ENCODE results near the gene ITGA6.

DNA sequence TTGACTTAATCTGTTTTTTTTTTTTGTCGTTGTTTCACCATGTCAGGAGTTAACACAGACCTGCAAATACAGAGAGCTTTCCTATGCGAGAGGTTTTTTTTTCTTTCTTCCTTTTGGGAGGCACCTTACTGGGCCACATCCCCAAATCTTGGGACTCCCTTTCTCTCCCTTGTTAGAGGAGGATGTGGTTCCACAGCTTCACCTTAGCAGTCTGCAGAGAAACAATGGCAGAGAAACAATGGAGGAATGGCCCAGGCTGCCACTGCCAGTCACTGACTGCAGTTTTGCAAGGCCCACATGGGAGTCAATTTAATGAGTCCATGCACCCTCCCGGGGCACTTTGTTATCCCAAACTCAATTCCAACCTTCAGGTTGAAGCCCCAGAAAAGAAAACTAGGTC lies 107.7 kb downstream of the ITGA6 start:
- no peak for TF ChIP-seq POLR2AphosphoS5 (IDR thresholded peaks at IDR 0.05; ENCODE audit: borderline replicate concordance, low read depth, low read length)
- no peak for TF ChIP-seq FOXP2 (optimal IDR thresholded peaks at IDR 0.05; ENCODE audit: control extremely low read depth, extremely low read length, insufficient read depth)
- TF ChIP-seq EZH2 (IDR thresholded peaks at IDR 0.05), result no peak

All from SK-N-MC (cell line).